Measurements from ENCODE around the gene IFNL1.

Gene IFNL1

DNA sequence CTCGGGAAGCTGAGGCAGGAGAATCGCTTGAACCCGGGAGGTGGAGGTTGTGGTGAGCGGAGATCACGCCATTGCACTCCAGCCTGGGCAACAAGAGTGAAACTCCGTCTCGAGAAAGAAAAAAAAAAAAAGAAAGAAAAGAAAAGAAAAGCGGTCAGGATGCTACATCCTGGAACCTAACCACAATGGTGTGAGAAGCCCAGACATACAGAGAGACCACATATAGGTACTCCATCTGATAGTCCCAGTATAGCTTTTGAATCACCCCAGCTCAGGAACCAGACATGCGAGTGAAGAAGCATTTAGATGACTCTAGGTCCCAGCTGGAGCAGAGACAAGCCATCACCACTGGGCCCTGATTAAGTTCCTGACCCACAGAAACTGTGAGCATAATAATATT, 3.2 kb downstream of the IFNL1 start:
- Histone ChIP-seq H3K9me2 (ENCODE audit: low read depth, low read length) (no peaks in the 10 kb centered on the region), H3F3A (ENCODE audit: insufficient read depth, low read length) (no peaks in the 10 kb centered on the region), H3K9ac (ENCODE audit: low read length) (no peak overlapping the region), H4K20me1 (ENCODE audit: insufficient read depth, low read length) (no peaks in the 10 kb centered on the region), H2AFZ (ENCODE audit: low read length) (no peak overlapping the region), H3K4me2 (ENCODE audit: low read length) (no peak overlapping the region), H3K27me3 (ENCODE audit: insufficient read depth, low read length) (no peaks in the 10 kb centered on the region), H3K4me1 (ENCODE audit: insufficient read depth, low read length, severe bottlenecking) (no peaks in the 10 kb centered on the region), H3K27ac (ENCODE audit: low read depth, low read length, poor library complexity, severe bottlenecking) (no peak overlapping the region), H3K79me2 (ENCODE audit: insufficient read depth, low read length) (no peaks in the 10 kb centered on the region), H3K9me3 (ENCODE audit: low read length) (no peaks in the 10 kb centered on the region), H3K4me3 (ENCODE audit: low read depth, low read length, poor library complexity, severe bottlenecking) (no peak overlapping the region), H3K36me3 (ENCODE audit: insufficient read depth, low read length) (no peaks in the 10 kb centered on the region)
- TF ChIP-seq, protein P1, sequence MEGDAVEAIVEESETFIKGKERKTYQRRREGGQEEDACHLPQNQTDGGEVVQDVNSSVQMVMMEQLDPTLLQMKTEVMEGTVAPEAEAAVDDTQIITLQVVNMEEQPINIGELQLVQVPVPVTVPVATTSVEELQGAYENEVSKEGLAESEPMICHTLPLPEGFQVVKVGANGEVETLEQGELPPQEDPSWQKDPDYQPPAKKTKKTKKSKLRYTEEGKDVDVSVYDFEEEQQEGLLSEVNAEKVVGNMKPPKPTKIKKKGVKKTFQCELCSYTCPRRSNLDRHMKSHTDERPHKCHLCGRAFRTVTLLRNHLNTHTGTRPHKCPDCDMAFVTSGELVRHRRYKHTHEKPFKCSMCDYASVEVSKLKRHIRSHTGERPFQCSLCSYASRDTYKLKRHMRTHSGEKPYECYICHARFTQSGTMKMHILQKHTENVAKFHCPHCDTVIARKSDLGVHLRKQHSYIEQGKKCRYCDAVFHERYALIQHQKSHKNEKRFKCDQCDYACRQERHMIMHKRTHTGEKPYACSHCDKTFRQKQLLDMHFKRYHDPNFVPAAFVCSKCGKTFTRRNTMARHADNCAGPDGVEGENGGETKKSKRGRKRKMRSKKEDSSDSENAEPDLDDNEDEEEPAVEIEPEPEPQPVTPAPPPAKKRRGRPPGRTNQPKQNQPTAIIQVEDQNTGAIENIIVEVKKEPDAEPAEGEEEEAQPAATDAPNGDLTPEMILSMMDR (IDR thresholded peaks at IDR 0.05; ENCODE audit: low read length), result no peak

DNA sequence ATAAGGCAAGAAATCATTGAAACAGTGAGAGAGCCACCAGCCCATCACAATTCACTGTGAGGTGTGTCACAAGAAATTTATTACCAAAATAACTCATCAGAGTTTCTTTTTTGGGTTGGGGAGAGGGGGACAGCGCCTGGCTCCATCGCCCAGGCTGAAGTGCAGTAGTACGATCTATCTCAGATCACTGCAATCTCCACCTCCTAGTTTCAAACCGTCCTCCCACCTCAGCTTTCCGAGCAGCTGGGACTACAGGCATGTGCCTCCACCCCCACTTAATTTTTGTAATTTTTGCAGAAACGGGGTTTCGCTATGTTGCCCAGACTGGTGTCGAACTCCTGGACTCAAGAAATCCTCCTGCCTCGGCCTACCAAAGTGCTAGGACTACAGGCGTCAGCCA, 3.6 kb downstream of the IFNL1 start:
- Histone ChIP-seq H4K20me1 (ENCODE audit: insufficient read depth, low read length) (no peaks in the 10 kb centered on the region), H3K27me3 (ENCODE audit: insufficient read depth, low read length) (no peaks in the 10 kb centered on the region), H2AFZ (ENCODE audit: low read length) (no peak overlapping the region), H3K79me2 (ENCODE audit: insufficient read depth, low read length) (no peaks in the 10 kb centered on the region), H3K9ac (ENCODE audit: low read length) (no peak overlapping the region), H3K9me3 (ENCODE audit: low read length) (no peaks in the 10 kb centered on the region), H3K36me3 (ENCODE audit: insufficient read depth, low read length) (no peaks in the 10 kb centered on the region), H3K4me2 (ENCODE audit: low read length) (no peak overlapping the region), H3K9me2 (ENCODE audit: low read depth, low read length) (no peaks in the 10 kb centered on the region), H3F3A (ENCODE audit: insufficient read depth, low read length) (no peaks in the 10 kb centered on the region), H3K27ac (ENCODE audit: low read depth, low read length, poor library complexity, severe bottlenecking) (no peak overlapping the region), H3K4me1 (ENCODE audit: insufficient read depth, low read length, severe bottlenecking) (no peaks in the 10 kb centered on the region), H3K4me3 (ENCODE audit: low read depth, low read length, poor library complexity, severe bottlenecking) (no peak overlapping the region)
- TF ChIP-seq EZH2 (IDR thresholded peaks at IDR 0.05; ENCODE audit: borderline replicate concordance, low read length), result no peak
- TF ChIP-seq, protein P1 (IDR thresholded peaks at IDR 0.05; ENCODE audit: low read length), result no peak

DNA sequence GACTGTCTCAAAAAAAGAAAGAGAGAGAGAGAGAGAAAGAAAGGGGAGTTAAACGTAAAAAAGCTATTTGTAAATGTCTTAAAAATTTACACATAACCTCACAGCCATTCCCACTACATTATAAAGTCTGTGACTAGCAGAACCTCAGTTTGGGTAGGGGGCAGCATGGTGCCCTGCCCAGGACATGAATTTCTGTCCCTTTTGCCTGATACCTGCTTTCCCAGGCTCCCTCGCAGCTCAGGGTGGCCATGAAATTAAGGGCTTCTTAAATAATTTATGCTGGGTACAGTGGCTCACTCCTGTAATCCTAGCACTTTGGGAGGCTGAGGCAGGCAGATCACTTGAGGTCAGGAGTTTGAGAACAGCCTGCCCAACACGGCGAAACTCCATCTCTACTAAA, 4.8 kb downstream of the IFNL1 start:
- H3K9ac ChIP-seq (ENCODE audit: low read length), result no peak overlapping the region
- no peaks in the 10 kb centered on the region for H3K9me2 ChIP-seq (ENCODE audit: low read depth, low read length)
- no peak overlapping the region for H3K4me2 ChIP-seq (ENCODE audit: low read length)
- H4K20me1 ChIP-seq (ENCODE audit: insufficient read depth, low read length), result no peaks in the 10 kb centered on the region
- no peaks in the 10 kb centered on the region for H3K9me3 ChIP-seq (ENCODE audit: low read length)
- H3K36me3 ChIP-seq (ENCODE audit: insufficient read depth, low read length), result no peaks in the 10 kb centered on the region
- no peak overlapping the region for H3K27ac ChIP-seq (ENCODE audit: low read depth, low read length, poor library complexity, severe bottlenecking)
- no peak for TF ChIP-seq EZH2 (IDR thresholded peaks at IDR 0.05; ENCODE audit: borderline replicate concordance, low read length)
- no peak overlapping the region for H2AFZ ChIP-seq (ENCODE audit: low read length)
- H3K4me1 ChIP-seq (ENCODE audit: insufficient read depth, low read length, severe bottlenecking), result no peaks in the 10 kb centered on the region
- H3K27me3 ChIP-seq (ENCODE audit: insufficient read depth, low read length), result no peaks in the 10 kb centered on the region
- H3F3A ChIP-seq (ENCODE audit: insufficient read depth, low read length), result no peaks in the 10 kb centered on the region
- no peak overlapping the region for H3K4me3 ChIP-seq (ENCODE audit: low read depth, low read length, poor library complexity, severe bottlenecking)
- H3K79me2 ChIP-seq (ENCODE audit: insufficient read depth, low read length), result no peaks in the 10 kb centered on the region

DNA sequence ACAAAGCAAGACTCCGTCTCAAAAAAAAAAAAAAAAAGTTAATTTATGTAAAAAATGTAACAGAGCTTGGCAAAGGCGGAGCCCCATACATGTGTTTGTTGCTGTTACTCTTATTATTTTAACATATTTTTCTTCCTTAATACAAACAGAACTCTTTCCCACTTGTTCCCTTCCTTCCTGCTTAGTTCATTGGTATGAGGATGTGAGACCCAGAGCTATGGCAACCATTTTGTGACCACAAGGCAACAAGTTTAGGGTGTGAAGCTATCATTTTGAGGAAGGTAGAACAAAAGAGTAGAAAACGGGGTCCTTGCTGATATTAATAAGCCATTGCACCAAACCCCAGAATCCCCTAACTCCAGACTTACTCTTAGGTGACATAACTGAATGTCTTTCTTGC, 5.4 kb downstream of the IFNL1 start:
- H4K20me1 ChIP-seq (ENCODE audit: insufficient read depth, low read length), result no peaks in the 10 kb centered on the region

More for the DNA sequence above, 5.4 kb downstream of the IFNL1 start:
- Histone ChIP-seq H3K9ac (ENCODE audit: low read length) (no peak overlapping the region), H3K36me3 (ENCODE audit: insufficient read depth, low read length) (no peaks in the 10 kb centered on the region), H3F3A (ENCODE audit: insufficient read depth, low read length) (no peaks in the 10 kb centered on the region), H3K27ac (ENCODE audit: low read depth, low read length, poor library complexity, severe bottlenecking) (no peak overlapping the region), H3K27me3 (ENCODE audit: insufficient read depth, low read length) (no peaks in the 10 kb centered on the region), H3K4me2 (ENCODE audit: low read length) (no peak overlapping the region), H2AFZ (ENCODE audit: low read length) (no peak overlapping the region), H3K79me2 (ENCODE audit: insufficient read depth, low read length) (no peaks in the 10 kb centered on the region), H3K4me1 (ENCODE audit: insufficient read depth, low read length, severe bottlenecking) (no peaks in the 10 kb centered on the region), H3K9me3 (ENCODE audit: low read length) (no peaks in the 10 kb centered on the region), H3K9me2 (ENCODE audit: low read depth, low read length) (no peaks in the 10 kb centered on the region), H3K4me3 (ENCODE audit: low read depth, low read length, poor library complexity, severe bottlenecking) (no peak overlapping the region)
- no peak for TF ChIP-seq EZH2 (IDR thresholded peaks at IDR 0.05; ENCODE audit: borderline replicate concordance, low read length)
- TF ChIP-seq, protein P1 (IDR thresholded peaks at IDR 0.05; ENCODE audit: low read length), result no peak

Data from OCI-LY1 (cell line).